Measurements from ENCODE around the gene HMCES.

HMCES gene

GRCh38 chr3:129286081-129286480 lies 7.4 kb downstream of the HMCES start (continued):
- no peak for TF ChIP-seq ATF2 (tag by site-specific recombination; IDR thresholded peaks at IDR 0.05; ENCODE audit: low read depth)
- no peak for TF ChIP-seq ZNF704 (tag by site-specific recombination; IDR thresholded peaks at IDR 0.05)
- no peak for TF ChIP-seq TCF7L2 (IDR thresholded peaks at IDR 0.05; ENCODE audit: borderline replicate concordance, low read depth, low read length)

- Histone ChIP-seq H3K4me3 (ENCODE audit: low read depth, low read length) (no peak overlapping the region), H3K9me3 (ENCODE audit: control insufficient read depth, insufficient read depth, low read depth, low read length) (no peaks in the 10 kb centered on the region), H3K36me3 (ENCODE audit: control insufficient read depth in 2 of 2, insufficient read depth in 1 of 2, low read length in 2 of 2) (peaks cover 17 to 77% of the 10 kb centered on the region in 2 experiments; a peak in 2 of 3 replicates), H3K4me1 (ENCODE audit: control insufficient read depth, insufficient read depth, low read length) (no peaks in the 10 kb centered on the region), H3K27ac (ENCODE audit: extremely low read depth, low read depth, low read length) (no peak overlapping the region)
- CTCF ChIA-PET = interaction anchor here (0.5 to 1.0 kb wide), 2 partner anchors 9 to 1444 kb away, joined by 3 to 4 read pairs; no protein-coding TSS in a partner anchor
- peak; percentile 45; the same call in 1 of the 2 replicates for TF ChIP-seq GLIS1 (tag by site-specific recombination; IDR thresholded peaks at IDR 0.05)
- no peak for TF ChIP-seq BCL11B (tag by site-specific recombination; IDR thresholded peaks at IDR 0.05; ENCODE audit: low read depth)
- POLR2A ChIA-PET = no interaction called here
Observed at GRCh38 chr3:129288446-129288845, 9.8 kb downstream of the HMCES start.

- CTCF ChIA-PET = interaction anchor here (0.9 to 1.0 kb wide), 2 partner anchors 8 to 95 kb away, joined by 3 read pairs; no protein-coding TSS in a partner anchor
- no peaks in the 10 kb centered on the region for H3K4me1 ChIP-seq (ENCODE audit: control insufficient read depth, insufficient read depth, low read length)
- POLR2A ChIA-PET = no interaction called here
- TF ChIP-seq RBAK (tag by site-specific recombination; IDR thresholded peaks at IDR 0.05) (no peak), ZNF223 (tag by site-specific recombination; IDR thresholded peaks at IDR 0.05) (no peak), ZSCAN18 (tag by site-specific recombination; IDR thresholded peaks at IDR 0.05) (no peak), ATF2 (tag by site-specific recombination; IDR thresholded peaks at IDR 0.05; ENCODE audit: low read depth) (no peak), ZNF529 (tag by site-specific recombination; IDR thresholded peaks at IDR 0.05; ENCODE audit: insufficient replicate concordance) (no peak), ZNF138 (tag by site-specific recombination; IDR thresholded peaks at IDR 0.05; ENCODE audit: borderline replicate concordance) (no peak), YY2 (tag by site-specific recombination; IDR thresholded peaks at IDR 0.05) (no peak), ZNF248 (tag by site-specific recombination; IDR thresholded peaks at IDR 0.05) (no peak), PRDM1 (tag by site-specific recombination; IDR thresholded peaks at IDR 0.05) (no peak), FEZF1 (tag by site-specific recombination; IDR thresholded peaks at IDR 0.05) (no peak)
- peaks cover 24 to 73% of the 10 kb centered on the region in 2 experiments; a peak in 2 of 3 replicates for H3K36me3 ChIP-seq (ENCODE audit: control insufficient read depth in 2 of 2, insufficient read depth in 1 of 2, low read length in 2 of 2)
- no peak overlapping the region for H3K4me3 ChIP-seq (ENCODE audit: low read depth, low read length)
- H3K9me3 ChIP-seq (ENCODE audit: control insufficient read depth, insufficient read depth, low read depth, low read length) = no peaks in the 10 kb centered on the region
- H3K27ac ChIP-seq (ENCODE audit: extremely low read depth, low read depth, low read length) = no peak overlapping the region
Observed at GRCh38 chr3:129289201-129289921, 10.7 kb downstream of the HMCES start.
